GM10847 (cell line): ENCODE data around the gene UNC119.

Experiments used
- POLR2A ChIP-seq: IDR thresholded peaks from 2 replicates; pipeline ENCODE4 v1.6.1; 2011; ENCODE audit not compliant: insufficient read length; ENCODE audit errors: extremely low read depth

Gene UNC119

DNA sequence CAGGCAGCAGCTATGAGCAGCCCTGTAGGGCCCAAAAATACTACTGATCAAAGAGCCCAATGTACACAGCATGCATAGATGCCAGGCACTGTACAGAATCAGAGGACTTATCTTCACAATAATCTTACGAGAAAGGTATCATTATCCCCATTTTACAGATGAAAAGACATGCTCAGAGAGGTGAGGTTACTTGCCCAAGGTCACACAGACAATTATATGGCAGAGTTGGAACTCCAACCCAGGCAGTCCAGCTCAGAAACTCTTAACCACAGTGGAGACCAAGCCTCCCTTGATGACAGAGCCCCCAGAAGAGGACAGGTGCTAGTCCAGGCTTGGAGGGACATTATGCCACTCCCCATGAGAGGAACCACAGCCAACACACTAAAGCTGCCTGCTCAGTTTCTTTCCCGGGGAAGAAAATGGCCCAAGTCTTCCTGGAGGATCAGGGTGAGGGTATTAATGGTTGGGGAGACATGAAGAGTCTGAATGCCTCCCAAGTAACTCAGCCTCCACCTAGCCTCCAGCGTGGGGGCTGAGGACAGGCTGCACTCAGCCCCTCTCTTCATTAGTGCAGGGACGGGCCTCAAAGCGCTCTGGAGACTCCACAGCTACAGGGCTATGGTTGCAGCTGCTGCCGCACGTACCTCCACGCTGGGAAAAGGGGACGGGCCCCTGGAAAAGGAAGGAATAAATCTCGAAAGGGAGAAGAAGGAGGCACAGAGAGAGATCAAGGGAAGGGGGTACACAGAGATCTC, 826 bp downstream of the UNC119 start:
- TF ChIP-seq POLR2A = no peak

- no peak for TF ChIP-seq POLR2A
These were observed 1.6 kb downstream of the UNC119 start for GRCh38 chr17:28550858-28551257.

GRCh38 chr17:28549236-28550132, 2.9 kb downstream of the UNC119 start:
- TF ChIP-seq POLR2A = no peak

DNA sequence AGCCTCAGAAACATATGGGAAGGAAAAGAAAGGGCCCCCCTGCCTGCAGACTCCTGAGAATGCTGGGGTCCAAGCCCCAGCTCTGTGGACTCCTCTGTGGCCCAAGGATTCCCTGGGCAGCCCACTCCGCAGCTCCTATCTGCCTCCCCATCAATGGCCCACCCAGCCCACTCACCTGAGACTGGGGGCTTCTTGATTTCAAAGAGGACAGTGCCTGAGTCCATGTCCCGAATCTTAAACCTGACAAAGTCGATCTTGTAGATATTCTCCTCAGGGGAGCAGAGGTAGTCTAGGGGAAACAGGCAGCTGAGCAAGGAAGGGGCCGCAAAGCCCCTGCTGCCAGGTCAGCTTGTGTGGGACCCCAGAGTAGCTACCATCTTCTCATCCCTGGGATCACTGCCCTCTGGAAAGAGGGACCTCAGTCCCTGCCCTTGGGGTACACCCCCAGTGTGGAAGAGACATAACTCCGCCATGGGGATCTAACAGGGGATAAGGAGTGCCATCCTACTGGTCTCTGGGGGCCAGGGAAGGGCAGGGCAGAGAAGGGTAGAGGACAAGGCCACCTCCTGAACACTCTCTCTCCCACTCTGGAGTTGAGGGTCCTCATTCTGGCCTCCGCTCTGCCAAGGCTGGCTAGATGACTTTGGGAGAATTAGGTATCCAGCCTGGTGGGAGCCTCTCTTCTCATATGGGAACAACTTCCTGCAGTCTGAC, 3.9 kb downstream of the UNC119 start:
- TF ChIP-seq POLR2A = no peak

- TF ChIP-seq POLR2A = no peak
These were observed 4.6 kb downstream of the UNC119 start for GRCh38 chr17:28547623-28548416.

DNA sequence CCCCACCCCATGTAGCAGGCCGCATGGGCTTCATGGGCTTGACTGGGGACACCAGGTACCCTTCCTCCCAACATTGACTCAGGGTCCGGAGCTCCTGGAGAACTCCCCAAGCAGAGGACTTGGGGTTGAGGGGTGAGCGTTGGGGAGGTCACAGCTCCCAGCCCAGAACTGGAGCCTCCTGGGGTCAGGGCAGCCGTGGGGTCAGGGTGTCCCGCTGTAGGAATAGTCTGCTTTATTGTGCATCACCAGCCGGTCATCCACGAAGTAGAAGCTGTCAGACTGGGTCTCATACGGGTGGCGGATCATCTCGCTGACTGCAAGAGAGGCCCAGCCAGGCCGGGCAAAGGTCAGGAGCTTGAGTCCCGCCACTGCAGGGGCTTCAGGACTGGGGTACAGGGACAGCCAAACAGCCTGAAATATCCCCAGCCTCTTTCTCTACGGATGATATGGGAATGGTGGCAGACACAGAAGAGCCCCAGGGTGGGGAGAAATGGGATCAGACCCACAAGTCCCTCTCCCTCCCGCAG, 5.3 kb downstream of the UNC119 start:
- TF ChIP-seq POLR2A = no peak

DNA sequence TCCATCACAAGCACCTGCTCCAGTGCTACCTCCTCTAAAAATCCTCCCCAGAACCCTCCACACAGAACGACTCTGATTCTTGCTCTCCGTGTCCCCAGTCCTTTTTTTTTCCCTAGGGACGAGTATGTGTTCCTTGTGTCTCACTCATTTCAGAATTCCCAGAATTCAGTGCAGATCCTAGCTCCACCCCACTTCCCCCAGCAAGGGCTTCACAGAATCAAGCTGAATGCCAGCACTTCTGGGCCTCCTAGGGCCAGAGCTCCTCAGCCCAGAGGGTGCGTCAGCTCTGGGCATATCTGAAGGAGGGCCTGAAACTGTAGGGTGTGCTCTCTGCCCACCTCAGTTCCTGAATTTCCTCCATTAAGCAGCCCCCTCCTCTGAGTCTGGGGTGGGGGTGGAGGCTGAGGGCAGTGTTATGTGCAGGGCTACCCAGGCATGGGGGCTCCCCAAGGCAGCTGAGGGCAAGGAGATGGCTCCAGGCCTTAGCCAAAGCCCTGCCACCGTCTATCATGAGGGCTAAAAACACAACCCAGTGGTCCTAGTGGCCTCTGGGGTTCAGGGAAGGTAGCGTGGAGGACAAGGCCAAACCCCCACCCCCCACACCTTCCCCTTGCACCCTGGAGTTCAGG, 6.5 kb downstream of the UNC119 start:
- TF ChIP-seq POLR2A = no peak

GRCh38 chr17:28545141-28545503, 7.3 kb downstream of the UNC119 start:
- no peak for TF ChIP-seq POLR2A

GRCh38 chr17:28544402-28545140, 7.9 kb downstream of the UNC119 start:
- no peak for TF ChIP-seq POLR2A

- TF ChIP-seq POLR2A = no peak
These were observed 11.0 kb downstream of the UNC119 start for GRCh38 chr17:28541439-28541838.

- no peak for TF ChIP-seq POLR2A
These were observed 12.2 kb downstream of the UNC119 start for GRCh38 chr17:28540231-28540630.

- TF ChIP-seq POLR2A = no peak
These were observed 14.0 kb downstream of the UNC119 start for GRCh38 chr17:28538296-28538895.

DNA sequence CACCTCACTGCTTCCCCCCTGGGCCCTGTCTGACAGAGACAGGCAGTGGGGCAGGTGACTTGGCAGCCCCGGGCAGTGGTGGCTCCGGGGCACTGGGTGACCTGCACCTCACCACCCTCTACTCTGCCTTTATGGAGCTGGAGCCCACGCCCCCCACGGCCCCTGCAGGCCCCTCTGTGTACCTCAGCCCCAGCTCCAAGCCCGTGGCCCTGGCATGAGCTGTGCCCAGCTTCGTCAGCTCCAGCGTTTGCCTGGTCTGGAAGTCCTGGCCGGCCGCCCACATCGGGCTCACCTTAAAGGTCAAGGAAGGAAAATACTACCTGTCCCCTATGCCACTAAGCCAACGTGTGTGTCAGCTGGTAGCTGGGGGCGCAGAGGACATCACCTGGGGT, 15.2 kb downstream of the UNC119 start:
- no peak for TF ChIP-seq POLR2A
